ENCODE results near the gene NCAM2. TPM values are rescaled to one million over a fixed set of nuclear protein-coding genes. Genes with fewer than 3 reads are reported as not detected.

The NCAM2 gene
- total and polyA plus RNA-seq, 2 experiments from 2014 or later, result 0.36 to 0.83 TPM

DNA sequence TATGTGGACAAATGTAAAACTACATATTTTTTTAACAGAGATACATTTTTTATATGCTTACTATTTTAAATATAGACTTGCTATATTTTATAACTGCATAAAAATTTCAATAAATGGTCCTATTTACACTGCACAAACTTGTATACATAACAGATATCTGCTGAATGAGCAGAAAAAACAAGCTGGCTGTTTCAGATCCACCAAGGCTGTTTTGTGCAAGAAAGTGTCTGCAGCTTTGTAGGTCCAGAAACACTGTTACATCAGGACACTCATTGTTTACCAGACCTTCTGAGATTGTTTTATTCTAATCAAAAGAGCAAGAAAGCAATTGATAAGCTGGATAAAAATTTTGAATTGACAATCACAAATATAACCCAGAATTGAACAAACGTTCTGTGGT, 99.3 kb downstream of the NCAM2 start (continued):
- TF ChIP-seq, protein P1, sequence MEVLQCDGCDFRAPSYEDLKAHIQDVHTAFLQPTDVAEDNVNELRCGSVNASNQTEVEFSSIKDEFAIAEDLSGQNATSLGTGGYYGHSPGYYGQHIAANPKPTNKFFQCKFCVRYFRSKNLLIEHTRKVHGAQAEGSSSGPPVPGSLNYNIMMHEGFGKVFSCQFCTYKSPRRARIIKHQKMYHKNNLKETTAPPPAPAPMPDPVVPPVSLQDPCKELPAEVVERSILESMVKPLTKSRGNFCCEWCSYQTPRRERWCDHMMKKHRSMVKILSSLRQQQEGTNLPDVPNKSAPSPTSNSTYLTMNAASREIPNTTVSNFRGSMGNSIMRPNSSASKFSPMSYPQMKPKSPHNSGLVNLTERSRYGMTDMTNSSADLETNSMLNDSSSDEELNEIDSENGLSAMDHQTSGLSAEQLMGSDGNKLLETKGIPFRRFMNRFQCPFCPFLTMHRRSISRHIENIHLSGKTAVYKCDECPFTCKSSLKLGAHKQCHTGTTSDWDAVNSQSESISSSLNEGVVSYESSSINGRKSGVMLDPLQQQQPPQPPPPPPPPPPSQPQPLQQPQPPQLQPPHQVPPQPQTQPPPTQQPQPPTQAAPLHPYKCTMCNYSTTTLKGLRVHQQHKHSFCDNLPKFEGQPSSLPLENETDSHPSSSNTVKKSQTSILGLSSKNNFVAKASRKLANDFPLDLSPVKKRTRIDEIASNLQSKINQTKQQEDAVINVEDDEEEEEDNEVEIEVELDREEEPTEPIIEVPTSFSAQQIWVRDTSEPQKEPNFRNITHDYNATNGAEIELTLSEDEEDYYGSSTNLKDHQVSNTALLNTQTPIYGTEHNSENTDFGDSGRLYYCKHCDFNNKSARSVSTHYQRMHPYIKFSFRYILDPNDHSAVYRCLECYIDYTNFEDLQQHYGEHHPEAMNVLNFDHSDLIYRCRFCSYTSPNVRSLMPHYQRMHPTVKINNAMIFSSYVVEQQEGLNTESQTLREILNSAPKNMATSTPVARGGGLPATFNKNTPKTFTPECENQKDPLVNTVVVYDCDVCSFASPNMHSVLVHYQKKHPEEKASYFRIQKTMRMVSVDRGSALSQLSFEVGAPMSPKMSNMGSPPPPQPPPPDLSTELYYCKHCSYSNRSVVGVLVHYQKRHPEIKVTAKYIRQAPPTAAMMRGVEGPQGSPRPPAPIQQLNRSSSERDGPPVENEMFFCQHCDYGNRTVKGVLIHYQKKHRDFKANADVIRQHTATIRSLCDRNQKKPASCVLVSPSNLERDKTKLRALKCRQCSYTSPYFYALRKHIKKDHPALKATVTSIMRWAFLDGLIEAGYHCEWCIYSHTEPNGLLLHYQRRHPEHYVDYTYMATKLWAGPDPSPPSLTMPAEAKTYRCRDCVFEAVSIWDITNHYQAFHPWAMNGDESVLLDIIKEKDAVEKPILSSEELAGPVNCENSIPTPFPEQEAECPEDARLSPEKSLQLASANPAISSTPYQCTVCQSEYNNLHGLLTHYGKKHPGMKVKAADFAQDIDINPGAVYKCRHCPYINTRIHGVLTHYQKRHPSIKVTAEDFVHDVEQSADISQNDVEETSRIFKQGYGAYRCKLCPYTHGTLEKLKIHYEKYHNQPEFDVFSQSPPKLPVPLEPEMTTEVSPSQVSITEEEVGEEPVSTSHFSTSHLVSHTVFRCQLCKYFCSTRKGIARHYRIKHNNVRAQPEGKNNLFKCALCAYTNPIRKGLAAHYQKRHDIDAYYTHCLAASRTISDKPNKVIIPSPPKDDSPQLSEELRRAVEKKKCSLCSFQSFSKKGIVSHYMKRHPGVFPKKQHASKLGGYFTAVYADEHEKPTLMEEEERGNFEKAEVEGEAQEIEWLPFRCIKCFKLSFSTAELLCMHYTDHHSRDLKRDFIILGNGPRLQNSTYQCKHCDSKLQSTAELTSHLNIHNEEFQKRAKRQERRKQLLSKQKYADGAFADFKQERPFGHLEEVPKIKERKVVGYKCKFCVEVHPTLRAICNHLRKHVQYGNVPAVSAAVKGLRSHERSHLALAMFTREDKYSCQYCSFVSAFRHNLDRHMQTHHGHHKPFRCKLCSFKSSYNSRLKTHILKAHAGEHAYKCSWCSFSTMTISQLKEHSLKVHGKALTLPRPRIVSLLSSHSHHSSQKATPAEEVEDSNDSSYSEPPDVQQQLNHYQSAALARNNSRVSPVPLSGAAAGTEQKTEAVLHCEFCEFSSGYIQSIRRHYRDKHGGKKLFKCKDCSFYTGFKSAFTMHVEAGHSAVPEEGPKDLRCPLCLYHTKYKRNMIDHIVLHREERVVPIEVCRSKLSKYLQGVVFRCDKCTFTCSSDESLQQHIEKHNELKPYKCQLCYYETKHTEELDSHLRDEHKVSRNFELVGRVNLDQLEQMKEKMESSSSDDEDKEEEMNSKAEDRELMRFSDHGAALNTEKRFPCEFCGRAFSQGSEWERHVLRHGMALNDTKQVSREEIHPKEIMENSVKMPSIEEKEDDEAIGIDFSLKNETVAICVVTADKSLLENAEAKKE (CRISPR knock-in tag; IDR thresholded peaks at IDR 0.05), result no peak
- TF ChIP-seq EZH2 (IDR thresholded peaks at IDR 0.05; ENCODE audit: low read depth, unreplicated experiment), result no peak

DNA sequence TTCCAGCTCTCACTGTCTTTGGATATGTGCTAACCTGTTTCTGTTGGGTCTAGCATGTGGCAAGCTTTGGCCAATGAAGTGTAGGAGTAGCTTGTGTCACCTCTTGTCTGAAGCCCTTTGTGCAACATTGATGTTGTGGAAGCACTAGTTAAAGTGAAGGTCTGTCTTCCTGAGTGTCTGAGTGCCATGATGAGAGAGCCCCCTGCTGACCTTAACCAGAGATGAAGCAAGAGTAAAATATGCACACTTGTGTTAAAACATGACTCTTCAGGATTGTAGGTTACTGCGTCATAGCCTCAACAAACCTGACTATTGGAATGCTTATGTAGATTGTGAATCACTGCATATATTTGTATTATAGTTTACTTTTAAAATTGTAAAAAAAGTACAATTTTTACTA, 103.7 kb downstream of the NCAM2 start:
- Mint-ChIP-seq H3K36me3 (ENCODE audit: low read depth) (no peaks in the 10 kb centered on the region), H3K27me3 (ENCODE audit: insufficient read depth, low read depth, poor library complexity) (no peaks in the 10 kb centered on the region), H3K9me3 (no peaks in the 10 kb centered on the region), H3K4me3 (no peak overlapping the region), H3K27ac (peak overlapping the region; percentile 29), H3K4me1 (peaks cover 18% of the 10 kb centered on the region)
- H3K27me3 ChIP-seq (ENCODE audit: insufficient read depth), result no peaks in the 10 kb centered on the region
- no peak overlapping the region for H3K27ac ChIP-seq (ENCODE audit: low read depth)
- peak; percentile 88 for ATAC-seq
- H3K4me1 ChIP-seq (ENCODE audit: insufficient read depth), result peaks cover 10% of the 10 kb centered on the region
- H3K9me2 ChIP-seq (ENCODE audit: insufficient read depth), result no peaks in the 10 kb centered on the region
- no peak overlapping the region for H3K4me2 ChIP-seq
- no peak overlapping the region for H3K4me3 ChIP-seq
- peak; percentile 76 for DNase-seq (ENCODE audit: low spot score)
- H4K20me1 ChIP-seq (replicated peaks; ENCODE audit: insufficient read depth), result no peaks in the 10 kb centered on the region
- no peak overlapping the region for H2AFZ ChIP-seq
- H3F3A ChIP-seq (replicated peaks; ENCODE audit: low read depth), result no peaks in the 10 kb centered on the region
- no peaks in the 10 kb centered on the region for H3K36me3 ChIP-seq (ENCODE audit: insufficient read depth)
- H3K79me2 ChIP-seq (replicated peaks; ENCODE audit: insufficient read depth), result no peaks in the 10 kb centered on the region
- TF ChIP-seq REST (IDR thresholded peaks at IDR 0.05; ENCODE audit: unreplicated experiment) (no peak), EZH2 (IDR thresholded peaks at IDR 0.05; ENCODE audit: low read depth, unreplicated experiment) (no peak), ETS1 (IDR thresholded peaks at IDR 0.05) (no peak)
- TF ChIP-seq, protein P1 (CRISPR knock-in tag; IDR thresholded peaks at IDR 0.05), result 0 out of 2 replicates have a peak, but pooled peaks have one; percentile 25

Measured in GM23338 (cell line).